GM04504 (cell line): Measurements from ENCODE around the gene SLC25A25.
"Not testable (repeated sequence)": the region's sequence is repeated elsewhere in the genome, so short reads cannot be mapped to it uniquely, and the experiment has no call there.

Experiments used
- DNase-seq: peaks from one replicate; pipeline ENCODE4 v3.0.0-alpha.2; 2012; ENCODE audit warnings: low read depth

Gene SLC25A25

GRCh38 chr9:128109050-128109709 is 41.1 kb downstream of the SLC25A25 start:
- DNase-seq, result no peak

GRCh38 chr9:128111726-128112125 is 43.7 kb downstream of the SLC25A25 start:
- DNase-seq, result not testable (repeated sequence)

DNA sequence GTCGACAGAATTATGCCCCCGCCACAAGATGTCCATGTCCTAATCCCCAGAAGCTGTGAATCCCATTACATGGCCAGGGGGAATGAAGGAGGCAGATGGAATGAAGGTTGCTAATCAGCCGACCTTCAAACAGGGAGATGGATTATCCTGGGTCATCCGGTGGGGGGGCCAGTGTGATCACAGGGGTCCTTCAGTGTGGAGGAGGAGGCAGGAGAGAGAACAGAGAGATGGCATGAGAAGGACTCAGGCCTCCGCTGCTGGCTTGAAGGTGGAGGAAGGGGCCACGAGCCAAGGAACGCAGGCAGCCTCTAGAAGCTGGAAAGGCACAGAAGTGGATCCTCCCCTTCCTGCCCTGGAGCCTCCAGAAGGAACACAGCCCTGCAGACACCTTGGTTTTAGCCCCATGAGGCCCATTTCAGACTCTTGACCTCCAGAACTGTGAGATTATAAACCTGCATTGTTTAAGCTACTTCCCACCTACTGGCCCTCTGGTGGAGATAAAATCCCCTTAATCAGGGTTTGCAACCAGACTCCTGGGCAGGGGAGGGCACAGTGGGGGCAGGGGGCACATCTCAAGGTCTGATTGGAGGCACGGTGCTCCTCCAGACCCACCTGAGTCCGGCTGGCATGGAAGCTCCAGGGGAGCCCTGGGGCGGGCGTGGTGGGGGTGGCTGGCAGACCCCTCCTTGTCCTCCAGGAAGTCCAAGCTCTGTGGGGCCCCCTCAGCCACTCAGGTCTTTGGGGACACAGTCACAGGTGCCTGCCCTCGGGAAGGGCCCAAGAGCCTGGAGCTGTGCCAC is 45.7 kb downstream of the SLC25A25 start:
- no peak for DNase-seq

DNA sequence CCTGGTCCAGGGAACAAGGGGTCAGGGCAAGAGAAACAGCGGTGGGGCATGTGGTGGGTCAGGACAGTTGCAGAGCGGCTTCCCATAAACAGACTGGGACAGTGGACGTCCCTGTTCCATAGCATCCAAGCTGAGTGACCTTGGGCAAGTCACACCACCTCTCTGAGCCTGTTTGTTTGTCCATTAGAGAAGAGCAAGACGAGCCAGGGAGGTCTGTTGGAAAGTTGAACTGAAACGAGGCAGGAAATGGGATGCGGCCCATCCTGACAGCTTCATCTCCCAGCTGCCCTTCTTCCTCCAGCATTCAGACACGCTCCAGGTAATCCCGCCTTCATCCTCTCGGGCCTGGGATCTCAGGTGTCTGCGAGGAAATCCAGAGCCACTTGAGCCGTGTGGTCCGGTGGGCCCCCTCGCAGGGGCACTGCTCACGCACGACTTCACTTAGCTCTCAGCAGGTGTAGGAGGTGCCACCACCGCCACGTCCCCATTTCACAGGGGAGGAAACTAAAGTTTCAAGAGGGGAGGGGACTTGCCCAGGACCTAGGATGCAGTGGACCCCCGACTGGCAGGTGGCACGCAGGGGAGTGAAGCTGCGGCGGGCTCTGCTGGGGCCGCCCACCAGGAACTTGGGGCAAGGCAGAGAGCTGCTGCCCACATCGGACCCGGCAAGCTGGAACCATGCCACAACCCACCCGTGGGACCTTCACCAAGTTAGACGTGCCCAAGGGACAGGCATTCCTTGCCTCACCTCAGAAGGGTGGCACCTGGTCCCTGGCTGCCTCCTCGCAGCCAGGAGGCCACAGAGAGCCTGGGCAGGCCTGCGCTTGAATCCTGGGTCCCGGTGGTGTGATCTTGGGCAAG is 46.5 kb downstream of the SLC25A25 start:
- DNase-seq, result no peak

DNA sequence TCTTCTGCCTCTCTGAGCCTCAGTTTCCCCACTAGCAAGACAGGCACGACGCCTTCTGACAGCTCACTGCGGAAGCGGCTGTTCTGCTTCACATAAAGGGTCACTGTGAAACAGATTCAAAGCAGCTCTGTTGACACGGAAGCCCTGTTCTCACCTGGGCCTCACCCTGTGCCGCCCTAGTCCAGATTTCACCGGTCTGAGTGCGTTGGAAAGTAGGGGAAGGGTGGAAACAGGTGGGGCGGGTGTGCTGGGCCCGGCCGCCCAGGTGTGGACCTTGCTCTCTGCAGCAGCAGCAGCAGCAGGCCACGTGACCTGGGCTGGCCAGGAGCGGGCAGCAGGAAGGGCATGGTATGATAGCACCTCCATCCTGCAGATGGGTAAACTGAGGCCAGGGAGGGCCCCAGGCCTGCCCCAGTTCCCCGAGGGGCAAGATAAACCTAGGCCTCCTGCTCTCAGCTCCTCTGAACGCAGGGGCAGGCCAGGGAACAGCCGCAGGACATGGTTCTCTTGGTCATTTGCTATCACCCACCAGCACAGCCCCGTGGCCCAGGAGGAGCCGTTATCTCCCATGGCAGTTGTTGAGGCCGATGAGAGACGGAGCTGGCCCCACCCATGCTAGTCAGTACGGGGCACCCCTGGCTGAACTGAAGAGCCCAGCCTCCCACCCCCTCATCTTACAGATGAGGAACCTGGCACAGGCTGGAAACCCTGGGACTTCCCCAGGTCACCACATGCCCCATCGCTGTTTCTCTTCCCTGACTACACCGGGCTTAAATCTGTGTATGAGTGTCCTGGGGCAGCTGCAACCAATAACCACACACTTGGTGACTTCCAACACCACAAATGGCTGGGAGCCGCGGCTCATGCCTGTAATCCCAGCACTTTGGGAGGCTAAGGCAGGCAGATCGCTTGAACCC is 47.4 kb downstream of the SLC25A25 start:
- DNase-seq, result no peak

DNA sequence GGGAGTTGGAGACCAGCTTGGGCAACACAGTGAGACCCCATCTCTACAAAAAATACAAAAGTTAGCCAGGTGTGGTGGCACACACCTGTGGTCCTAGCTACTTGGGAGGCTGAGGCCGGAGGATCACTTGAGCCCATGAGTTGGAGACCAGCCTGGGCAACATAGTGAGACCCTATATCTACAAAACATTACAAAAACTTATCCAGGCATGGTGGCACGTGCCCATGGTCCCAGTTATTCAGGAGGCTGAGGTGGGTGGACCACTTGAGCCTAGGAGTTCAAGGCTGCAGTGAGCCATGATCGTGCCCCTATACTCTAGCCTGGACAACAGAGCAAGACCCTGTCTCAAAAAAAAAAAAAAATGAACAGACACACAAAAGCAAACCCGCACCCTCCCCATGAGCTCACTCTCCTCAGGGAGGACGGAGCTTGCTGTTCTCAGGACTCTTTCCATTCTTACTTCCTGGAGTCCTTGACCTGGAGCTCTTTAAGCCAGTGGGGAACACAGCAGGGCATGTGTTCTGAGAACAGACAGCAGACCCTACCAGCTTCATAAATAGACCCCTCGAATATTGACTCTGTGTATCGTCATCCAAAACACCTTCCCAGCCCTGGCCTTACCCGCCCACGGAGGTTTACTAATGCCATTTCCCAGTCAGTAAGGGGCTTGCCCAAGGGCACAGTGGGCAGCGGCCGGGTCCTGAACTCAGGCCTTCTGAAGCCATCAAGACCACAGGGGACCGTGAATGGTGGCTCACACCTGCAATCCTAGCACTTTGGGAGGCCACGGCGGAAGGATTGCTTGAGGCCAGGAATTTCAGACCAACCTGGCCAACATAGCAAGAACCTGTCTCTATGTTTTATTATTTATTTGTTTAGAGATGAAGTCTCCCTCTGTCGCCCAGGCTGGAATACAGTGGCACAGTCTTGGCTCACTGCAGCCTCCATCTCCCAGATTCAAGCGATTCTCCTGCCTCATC is 48.4 kb downstream of the SLC25A25 start:
- DNase-seq, result no peak

DNA sequence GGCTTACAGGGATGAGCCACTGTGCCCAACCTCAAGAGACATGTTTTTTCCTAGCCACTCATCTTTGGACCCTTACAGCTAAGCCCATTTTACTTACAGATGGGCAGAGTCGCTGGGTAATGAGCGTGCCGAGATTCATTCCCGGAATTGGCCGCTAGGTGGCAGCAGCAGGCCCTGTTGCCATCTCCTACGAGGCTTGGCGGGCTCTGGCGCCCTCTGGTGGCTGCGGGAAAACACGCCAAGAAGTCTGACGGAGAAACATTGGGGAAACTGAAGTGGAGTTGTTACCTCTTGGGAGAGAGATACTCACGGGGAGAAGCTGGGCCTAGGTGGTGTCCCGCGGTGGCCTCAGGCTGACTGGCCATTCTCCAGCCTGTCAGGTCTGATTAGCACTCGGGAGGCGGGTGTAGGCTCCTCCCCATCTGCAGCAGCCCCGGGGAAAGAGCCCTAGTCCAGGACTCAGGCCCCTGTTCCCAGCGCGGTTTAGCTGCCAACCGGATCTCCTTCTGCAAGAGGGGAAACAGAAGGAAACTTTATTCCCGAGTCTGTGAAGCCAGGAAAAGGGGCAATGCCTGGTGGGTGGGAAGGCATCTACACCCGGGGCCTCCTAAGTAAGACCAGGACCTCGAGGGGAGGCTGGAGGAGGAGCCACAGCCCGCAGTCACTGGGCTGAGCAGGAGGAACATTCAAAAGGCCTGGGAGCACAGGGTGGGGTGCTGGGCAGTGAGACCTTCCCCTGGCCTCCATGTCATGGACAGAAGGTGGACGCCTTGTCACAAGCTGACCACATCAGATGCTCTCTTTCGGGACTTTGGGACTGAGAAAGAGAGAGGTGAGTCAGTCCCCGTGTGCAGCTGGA is 49.8 kb downstream of the SLC25A25 start:
- DNase-seq, result peak; percentile 59

- DNase-seq, result no peak
Observed at GRCh38 chr9:128118472-128118857, 50.4 kb downstream of the SLC25A25 start.

GRCh38 chr9:128118971-128119665 is 51.1 kb downstream of the SLC25A25 start:
- no peak for DNase-seq

DNA sequence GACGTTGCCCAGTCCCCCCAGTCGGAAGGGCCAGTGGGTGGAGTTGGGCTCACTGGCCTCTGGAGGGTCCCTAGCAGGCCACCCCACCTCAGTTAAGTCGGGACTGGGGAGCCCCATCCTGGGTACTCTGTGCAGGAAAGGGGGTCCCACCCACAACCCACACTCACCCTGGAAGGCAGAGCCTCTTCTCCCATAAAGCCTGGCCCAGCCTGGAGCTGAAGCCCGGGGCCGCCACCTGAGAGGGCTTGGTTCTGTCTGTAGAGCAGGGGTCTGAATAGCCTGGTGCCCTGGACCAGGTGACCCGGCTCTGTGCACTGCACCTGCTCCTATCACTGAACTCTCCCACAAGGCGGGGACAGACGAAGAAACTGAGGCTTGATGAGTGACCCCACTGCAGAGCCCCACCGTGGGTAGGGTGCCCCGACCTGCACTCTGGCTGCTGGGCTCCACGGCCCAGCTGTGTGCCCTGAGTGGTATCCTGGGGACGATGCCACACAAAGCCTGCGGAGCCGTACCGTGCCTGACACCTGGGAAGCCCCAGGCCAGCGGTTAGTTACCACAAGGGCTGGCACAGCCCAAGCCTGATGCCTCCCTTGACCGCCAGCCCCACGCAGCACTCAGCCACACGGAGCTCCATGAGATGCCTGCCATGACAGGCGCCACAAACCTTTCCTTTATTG is 52.2 kb downstream of the SLC25A25 start:
- DNase-seq, result no peak

- no peak for DNase-seq
Observed at GRCh38 chr9:128120741-128121465, 52.9 kb downstream of the SLC25A25 start.

DNA sequence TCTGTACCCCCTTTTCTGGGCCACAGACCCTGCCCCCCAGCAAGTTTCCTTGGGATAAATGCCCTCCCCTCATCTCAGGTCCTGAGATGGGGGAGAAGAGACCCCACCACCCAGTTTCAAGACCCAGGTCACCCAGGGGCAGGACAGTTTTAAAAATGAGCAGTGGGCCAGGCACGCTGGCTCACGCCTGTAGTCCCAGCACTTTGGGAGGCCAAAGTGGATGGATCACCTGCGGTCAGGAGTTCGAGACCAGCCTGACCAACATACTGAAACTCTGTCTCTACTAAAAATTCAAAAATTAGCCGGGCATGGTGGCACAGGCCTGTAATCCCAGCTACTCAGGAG is 53.4 kb downstream of the SLC25A25 start:
- no peak for DNase-seq

DNA sequence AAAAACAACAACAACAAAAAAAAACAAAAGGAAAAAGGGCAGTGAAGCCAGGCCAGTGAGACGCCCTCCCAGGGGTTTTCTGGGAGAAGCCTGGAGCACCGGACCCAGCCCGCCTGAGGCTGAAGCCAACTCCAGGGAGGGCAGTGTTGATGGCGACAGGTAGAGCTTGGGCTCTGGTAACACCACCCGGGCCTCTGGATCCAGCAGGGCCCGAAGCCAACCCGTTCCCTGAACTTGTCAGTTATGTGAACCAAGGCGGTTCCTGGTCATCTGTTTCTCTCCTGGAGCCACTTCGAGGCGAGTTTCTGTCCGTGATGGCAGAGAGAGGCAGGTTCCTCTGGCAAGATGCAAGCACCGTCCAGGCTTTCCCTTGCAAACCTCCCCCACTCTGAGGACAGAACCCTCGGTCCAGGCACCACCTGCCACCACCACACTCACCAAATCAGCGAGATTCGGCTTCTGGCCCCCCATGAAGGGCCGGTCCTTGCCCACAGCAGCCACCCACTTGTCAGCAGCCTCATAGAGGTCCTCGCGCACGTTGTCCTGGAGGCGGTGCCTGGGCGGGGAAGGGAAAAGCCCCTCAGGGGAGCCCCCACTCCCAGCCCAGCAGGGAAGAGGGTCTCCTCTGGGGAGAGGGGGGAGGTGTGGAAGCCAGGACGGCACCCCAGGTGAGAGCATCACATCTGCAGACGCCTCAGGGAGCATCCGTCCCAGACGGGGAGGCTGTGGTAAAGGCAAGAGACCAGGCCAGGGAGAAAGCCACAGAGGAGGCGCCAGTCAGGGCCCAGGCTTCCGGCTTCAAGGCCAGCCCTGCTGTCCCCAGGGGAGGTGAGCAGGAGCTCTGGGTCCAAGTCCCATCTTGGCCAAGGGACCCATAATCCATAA is 54.1 kb downstream of the SLC25A25 start:
- no peak for DNase-seq

- DNase-seq, result no peak
Observed at GRCh38 chr9:128122809-128123175, 54.8 kb downstream of the SLC25A25 start.

DNA sequence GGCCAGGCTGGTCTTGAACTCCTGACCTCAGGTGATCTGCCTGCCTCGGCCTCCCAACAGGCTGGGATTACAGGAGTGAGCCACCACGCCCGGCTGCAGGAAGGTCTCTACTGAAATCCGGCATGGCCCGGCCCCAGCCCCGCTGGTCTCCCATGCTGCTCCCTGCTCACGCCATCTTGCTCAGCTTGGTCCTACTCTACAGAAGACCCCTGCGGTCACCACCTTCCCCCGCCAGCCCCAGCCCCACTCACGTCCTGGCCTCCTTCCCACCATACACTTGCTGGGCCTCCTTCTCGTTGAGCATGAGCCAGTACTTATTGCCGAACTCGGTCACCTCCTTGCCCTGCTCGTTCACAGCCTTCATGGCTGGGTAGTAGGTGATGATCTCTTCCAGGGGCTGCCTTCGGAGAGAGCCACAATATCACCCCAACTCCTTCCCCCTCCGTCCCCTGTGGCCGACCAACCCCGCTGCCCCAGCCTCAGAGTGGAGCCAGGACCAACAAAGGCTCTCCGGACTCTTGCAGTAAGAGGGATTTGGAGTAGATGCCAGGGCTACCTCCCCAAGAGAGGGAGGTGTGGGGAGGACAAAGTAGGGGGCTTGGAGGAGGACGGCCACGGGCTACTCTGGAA is 55.5 kb downstream of the SLC25A25 start:
- DNase-seq, result no peak

DNA sequence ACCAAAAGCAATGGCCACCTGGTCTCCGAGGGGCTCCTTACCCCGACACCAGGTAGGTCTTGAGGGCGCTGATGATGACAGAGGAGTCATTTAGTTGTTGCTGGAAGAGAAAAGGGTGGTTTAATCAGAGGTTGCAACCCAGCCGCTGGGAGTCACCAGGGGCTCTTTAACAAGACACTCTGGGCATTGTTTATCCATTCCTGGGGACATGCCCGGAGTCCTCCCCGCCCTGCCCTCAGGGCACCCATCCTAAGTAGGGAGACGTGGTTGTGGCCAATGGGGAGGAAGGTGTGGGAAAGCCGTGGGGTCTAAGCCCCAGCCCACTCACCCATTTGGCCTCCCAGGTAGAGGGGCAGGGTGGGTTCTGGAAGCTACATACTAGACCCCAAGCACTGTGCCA is 56.4 kb downstream of the SLC25A25 start:
- no peak for DNase-seq
